ENCODE results near the gene BEST2. TPM values are rescaled to one million over a fixed set of nuclear protein-coding genes. Genes with fewer than 3 reads are reported as not detected.

The BEST2 gene
- total RNA-seq, 1 experiment from 2014 or later, result 3.3 TPM

GRCh38 chr19:12786141-12786870 is 34.7 kb downstream of the BEST2 start:
- peaks cover 27% of the 10 kb centered on the region for H3K4me1 Mint-ChIP-seq
- POLR2A ChIA-PET, result no interaction called here
- TF ChIP-seq IRF1 (CRISPR knock-in tag; IDR thresholded peaks at IDR 0.05) (no peak), ESRRA (CRISPR knock-in tag; IDR thresholded peaks at IDR 0.05; ENCODE audit: borderline replicate concordance) (no peak), KAT7 (CRISPR knock-in tag; IDR thresholded peaks at IDR 0.05; ENCODE audit: borderline replicate concordance) (no peak), ZNF512 (CRISPR knock-in tag; IDR thresholded peaks at IDR 0.05; ENCODE audit: borderline replicate concordance) (no peak), PRDM15 (CRISPR knock-in tag; IDR thresholded peaks at IDR 0.05) (no peak), CREB1 (CRISPR knock-in tag; IDR thresholded peaks at IDR 0.05) (no peak), NR3C1 (CRISPR knock-in tag; conservative IDR thresholded peaks at IDR 0.05; ENCODE audit: low read depth) (no peak), RELA (CRISPR knock-in tag; IDR thresholded peaks at IDR 0.05; ENCODE audit: borderline replicate concordance) (no peak), IRF2 (CRISPR knock-in tag; IDR thresholded peaks at IDR 0.05; ENCODE audit: borderline replicate concordance, low read depth) (no peak), SMAD4 (CRISPR knock-in tag; IDR thresholded peaks at IDR 0.05) (no peak), ZNF219 (CRISPR knock-in tag; IDR thresholded peaks at IDR 0.05; ENCODE audit: borderline replicate concordance) (no peak), ZNF416 (CRISPR knock-in tag; IDR thresholded peaks at IDR 0.05) (no peak), NR1H2 (CRISPR knock-in tag; IDR thresholded peaks at IDR 0.05) (no peak)
- TF ChIP-seq, protein P1, sequence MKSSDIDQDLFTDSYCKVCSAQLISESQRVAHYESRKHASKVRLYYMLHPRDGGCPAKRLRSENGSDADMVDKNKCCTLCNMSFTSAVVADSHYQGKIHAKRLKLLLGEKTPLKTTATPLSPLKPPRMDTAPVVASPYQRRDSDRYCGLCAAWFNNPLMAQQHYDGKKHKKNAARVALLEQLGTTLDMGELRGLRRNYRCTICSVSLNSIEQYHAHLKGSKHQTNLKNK (CRISPR knock-in tag; IDR thresholded peaks at IDR 0.05), result no peak
- TF ChIP-seq, protein P2, sequence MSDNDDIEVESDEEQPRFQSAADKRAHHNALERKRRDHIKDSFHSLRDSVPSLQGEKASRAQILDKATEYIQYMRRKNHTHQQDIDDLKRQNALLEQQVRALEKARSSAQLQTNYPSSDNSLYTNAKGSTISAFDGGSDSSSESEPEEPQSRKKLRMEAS (CRISPR knock-in tag; IDR thresholded peaks at IDR 0.05), result no peak
- TF ChIP-seq, protein P3, sequence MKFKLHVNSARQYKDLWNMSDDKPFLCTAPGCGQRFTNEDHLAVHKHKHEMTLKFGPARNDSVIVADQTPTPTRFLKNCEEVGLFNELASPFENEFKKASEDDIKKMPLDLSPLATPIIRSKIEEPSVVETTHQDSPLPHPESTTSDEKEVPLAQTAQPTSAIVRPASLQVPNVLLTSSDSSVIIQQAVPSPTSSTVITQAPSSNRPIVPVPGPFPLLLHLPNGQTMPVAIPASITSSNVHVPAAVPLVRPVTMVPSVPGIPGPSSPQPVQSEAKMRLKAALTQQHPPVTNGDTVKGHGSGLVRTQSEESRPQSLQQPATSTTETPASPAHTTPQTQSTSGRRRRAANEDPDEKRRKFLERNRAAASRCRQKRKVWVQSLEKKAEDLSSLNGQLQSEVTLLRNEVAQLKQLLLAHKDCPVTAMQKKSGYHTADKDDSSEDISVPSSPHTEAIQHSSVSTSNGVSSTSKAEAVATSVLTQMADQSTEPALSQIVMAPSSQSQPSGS (CRISPR knock-in tag; IDR thresholded peaks at IDR 0.05; ENCODE audit: borderline replicate concordance, low read depth), result no peak
- H3K36me3 Mint-ChIP-seq, result no peaks in the 10 kb centered on the region
- no peaks in the 10 kb centered on the region for H3K9me3 Mint-ChIP-seq
- H3K27me3 Mint-ChIP-seq (ENCODE audit: low read depth), result peaks cover 8% of the 10 kb centered on the region
- ATAC-seq (no peak), DNase-seq (ENCODE audit: low spot score) (no peak)
- H3K27ac Mint-ChIP-seq, result no peak overlapping the region
- CTCF ChIA-PET, result interaction anchor here (1.0 to 3.4 kb wide), 4 partner anchors 9 to 63 kb away, joined by 3 to 29 read pairs (median 4); no protein-coding TSS in a partner anchor
- no peak overlapping the region for H3K4me3 Mint-ChIP-seq

- DNase-seq (ENCODE audit: low spot score) (no peak), ATAC-seq (no peak)
- CTCF ChIA-PET, result interaction anchor here (1.0 to 3.4 kb wide), 4 partner anchors 9 to 64 kb away, joined by 3 to 29 read pairs (median 7); no protein-coding TSS in a partner anchor
- POLR2A ChIA-PET, result interaction anchor here (1.3 kb wide), 1 partner anchor 9 kb away, joined by 4 read pairs; no protein-coding TSS in a partner anchor
- H3K36me3 Mint-ChIP-seq, result no peaks in the 10 kb centered on the region
- H3K27me3 Mint-ChIP-seq (ENCODE audit: low read depth), result peaks cover 11% of the 10 kb centered on the region
- H3K9me3 Mint-ChIP-seq, result no peaks in the 10 kb centered on the region
- peaks cover 27% of the 10 kb centered on the region for H3K4me1 Mint-ChIP-seq
- H3K4me3 Mint-ChIP-seq, result no peak overlapping the region
- H3K27ac Mint-ChIP-seq, result no peak overlapping the region
- TF ChIP-seq OVOL2 (CRISPR knock-in tag; IDR thresholded peaks at IDR 0.05; ENCODE audit: borderline replicate concordance), result no peak
- TF ChIP-seq CBFB (CRISPR knock-in tag; IDR thresholded peaks at IDR 0.05; ENCODE audit: low read depth), result no peak
- TF ChIP-seq NFE2L1 (CRISPR knock-in tag; IDR thresholded peaks at IDR 0.05), result no peak
- TF ChIP-seq PRRX2 (CRISPR knock-in tag; IDR thresholded peaks at IDR 0.05), result no peak
- TF ChIP-seq HMGA2 (CRISPR knock-in tag; IDR thresholded peaks at IDR 0.05), result no peak
- TF ChIP-seq ZNF138 (CRISPR knock-in tag; conservative IDR thresholded peaks at IDR 0.05), result no peak
- no peak for TF ChIP-seq JAZF1 (CRISPR knock-in tag; IDR thresholded peaks at IDR 0.05)
- no peak for TF ChIP-seq PRDM15 (CRISPR knock-in tag; IDR thresholded peaks at IDR 0.05)
- no peak for TF ChIP-seq KAT7 (CRISPR knock-in tag; IDR thresholded peaks at IDR 0.05; ENCODE audit: borderline replicate concordance)
Observed at GRCh38 chr19:12786952-12787351, 35.4 kb downstream of the BEST2 start.

All from WTC11 (cell line).